GM15510 (cell line): ENCODE results near the gene TULP3.

Source experiments
- POLR2A ChIP-seq: IDR thresholded peaks from 3 replicates; pipeline ENCODE4 v1.6.1; 2011; ENCODE audit warnings: borderline replicate concordance; ENCODE audit not compliant: insufficient read length; ENCODE audit errors: extremely low read depth

TULP3 gene

DNA sequence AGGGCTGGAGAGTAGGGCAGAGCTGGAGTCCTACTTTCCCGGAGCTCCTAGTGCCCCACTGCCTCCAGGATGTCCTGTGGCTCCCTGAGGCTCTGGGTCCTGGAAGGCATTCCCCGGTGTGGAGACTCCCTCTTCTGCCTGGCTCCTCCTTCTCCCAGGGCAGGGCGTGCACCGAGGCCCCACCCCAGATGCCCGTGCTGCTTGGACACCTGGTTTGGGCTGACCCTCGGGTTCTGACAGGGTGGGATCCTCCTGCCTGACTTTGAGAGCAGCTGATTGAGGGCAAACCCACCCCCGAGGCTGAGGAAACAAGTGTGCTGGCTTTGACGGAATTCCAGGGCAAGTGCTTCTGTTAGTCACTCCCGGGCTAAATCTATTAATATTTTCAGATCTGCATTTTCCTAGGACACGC, 83.9 kb downstream of the TULP3 start:
- no peak for TF ChIP-seq POLR2A

DNA sequence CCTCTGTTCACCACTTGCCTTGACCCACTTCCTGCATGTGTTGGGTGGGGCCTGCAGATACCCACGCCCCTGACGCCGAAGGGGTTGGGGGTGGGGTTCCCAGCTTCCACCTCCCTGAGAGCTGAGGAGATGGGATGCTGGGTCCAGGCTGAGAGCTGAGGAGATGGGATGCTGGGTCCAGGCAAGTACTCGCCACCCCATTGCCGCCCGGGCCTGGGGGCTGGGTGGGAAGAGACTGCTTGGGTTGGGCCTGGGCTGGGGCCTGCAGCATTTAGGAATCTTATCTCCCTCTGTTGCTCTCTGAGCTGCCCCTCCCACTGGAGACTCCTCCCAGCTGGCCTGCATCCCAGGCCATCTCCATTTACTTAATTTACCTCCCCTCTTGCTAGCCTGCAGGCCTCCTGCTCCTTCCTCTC, 85.9 kb downstream of the TULP3 start:
- TF ChIP-seq POLR2A, result no peak

DNA sequence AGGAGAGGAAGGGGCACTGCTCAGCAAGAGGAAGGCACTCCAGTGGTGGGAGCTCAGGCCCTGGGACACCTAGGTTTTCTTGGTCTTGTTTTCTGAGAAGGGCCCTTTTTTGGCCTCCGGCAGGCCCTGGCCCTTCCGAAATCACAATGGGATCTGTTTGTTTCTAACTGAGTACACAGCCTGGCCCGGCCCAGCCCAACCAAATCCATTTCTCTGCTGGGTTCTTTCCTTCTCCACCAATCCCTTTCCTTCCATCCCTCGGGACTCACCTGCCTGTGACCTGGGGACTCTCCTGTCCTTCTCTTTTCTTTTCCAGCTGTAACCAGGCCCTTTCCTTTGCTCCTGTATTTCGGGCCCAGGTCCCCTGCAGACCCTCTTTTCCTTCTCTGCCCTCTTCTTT, 87.1 kb downstream of the TULP3 start:
- TF ChIP-seq POLR2A, result no peak

DNA sequence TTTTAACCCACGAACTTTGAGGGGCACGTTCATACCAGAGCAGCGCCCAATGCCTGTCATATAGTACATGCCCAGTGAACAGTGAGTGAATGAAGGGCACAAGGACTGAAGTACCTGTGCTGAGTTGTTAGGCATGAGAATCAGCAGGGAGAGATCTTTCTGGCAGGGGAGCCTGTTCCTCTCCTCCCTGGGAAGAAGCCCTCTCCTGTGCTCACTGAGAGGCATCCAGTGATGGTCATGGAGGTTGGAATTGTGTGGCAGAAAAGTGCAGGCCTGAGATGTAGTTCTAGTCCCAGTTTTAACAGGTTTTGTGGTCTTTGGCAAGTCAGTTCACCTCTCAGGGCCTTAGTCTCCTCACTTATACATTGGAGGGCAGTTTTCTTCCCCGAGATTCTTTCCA, 89.1 kb downstream of the TULP3 start:
- no peak for TF ChIP-seq POLR2A

DNA sequence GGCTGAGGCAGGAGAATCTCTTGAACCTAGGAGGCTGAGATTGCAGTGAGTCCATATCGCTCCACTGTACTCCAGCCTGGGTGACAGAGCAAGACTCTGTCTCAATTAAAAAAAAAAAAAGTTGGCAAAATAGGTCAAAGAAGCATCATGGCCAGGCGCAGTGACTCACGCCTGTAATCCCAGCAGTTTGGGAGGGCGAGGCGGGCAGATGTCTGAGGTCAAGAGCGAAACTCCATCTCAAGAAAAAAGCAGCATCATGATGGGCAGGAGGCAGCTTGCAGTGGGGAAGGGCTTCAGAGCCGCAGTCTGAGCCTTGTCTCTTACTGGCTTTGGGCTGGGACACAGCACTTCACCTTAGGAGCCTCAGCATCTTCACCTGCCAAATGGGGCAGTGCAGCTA, 89.9 kb downstream of the TULP3 start:
- no peak for TF ChIP-seq POLR2A

DNA sequence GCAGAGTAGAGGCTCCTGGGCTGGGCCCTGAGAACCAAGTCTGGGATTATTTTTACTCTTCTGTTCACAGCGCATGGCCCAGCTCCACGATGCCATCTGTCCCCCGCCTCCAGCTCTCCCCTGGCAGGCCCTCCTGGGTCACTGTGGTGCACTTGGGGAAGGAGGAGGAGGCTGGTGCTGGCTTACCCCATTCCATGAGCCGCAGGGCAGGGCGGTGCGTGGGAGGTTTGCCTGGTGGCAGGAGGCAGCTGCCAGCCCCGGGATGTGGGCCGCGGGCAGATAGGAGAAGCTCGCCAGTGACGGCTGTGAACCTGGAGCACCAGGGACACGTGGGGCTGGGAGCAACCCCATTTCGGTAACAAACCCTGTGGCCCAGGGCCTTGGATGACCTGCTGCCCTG, 91.7 kb downstream of the TULP3 start:
- no peak for TF ChIP-seq POLR2A

DNA sequence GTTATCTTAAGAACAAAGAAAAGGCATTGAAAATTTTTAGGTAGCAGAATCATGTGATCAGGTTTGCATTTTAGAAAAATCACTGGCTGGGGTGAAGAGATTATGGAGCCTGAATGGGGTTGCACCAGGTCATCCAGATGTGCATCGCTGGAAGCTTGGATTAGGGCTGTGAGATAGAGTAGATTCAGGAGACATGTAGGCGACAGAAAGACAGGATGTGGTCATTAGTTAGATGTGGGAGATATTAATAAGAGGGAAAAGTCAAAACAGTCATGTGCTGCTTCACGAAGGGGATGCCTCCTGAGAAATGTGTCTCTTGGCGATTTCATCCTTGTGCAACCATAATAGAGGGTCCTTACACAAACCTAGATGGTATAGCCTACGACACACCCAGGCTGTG, 93.6 kb downstream of the TULP3 start:
- no peak for TF ChIP-seq POLR2A

DNA sequence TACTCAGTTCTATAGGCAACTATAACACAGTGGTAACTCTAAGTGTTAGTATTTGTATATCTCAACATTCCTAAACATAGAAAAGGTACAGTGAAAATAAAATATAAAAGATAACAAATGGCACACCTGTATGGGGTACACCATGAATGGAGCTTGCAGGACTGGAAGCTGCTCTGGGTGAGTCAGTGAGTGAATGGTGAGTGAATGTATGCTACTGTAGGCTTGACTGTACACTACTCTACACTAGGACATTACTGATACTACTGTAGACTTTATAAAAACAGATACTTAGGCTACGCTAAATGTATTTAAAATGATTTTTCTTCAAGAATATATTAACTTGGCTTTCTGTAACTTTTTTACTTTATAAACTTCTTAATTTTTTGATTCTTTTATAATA, 94.0 kb downstream of the TULP3 start:
- no peak for TF ChIP-seq POLR2A

DNA sequence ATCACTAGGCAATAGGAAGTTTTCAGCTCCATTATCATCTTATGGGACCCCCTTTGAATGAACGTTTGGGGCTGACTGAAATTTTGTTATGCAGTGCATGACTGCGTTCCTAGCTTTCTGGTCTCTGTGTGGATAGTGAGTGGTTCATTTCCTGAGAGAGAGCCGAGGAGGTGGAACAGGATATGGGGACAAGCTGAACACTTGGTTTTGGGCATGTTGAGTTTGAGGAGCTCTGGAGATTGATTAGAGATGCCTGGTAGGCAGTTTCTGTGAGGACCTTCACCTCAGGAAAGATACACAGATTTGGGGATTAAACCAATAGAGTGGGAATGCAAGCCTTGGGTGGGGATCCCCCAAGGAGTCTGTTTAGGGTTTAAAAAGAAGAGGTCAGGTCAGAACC, 96.2 kb downstream of the TULP3 start:
- no peak for TF ChIP-seq POLR2A

DNA sequence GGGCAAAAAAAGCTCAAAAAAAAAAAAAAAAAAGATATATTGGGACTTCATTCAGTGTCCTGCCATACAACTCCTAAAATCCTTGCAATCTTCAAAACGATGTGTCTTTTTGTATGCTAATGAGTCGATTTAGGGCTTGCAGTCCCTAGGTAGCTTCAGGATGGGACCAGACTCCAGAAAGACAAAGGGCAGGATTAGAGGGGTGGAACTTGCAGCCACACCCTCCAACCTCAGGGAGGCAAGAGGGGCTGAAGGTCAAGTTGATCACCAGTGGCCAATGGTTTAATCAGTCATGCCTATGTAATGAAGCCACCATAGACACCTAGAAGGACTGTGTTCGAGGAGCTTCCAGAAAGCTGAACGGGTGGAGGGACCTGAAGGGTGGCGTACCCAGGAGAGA, 97.8 kb downstream of the TULP3 start:
- TF ChIP-seq POLR2A, result no peak
